Natural killer cell treated with Interleukin-12 subunit alpha and Interleukin-12 subunit beta and Interleukin-15 and Interleukin-18, amount 100 ng/mL, for 72 hours (primary cell): ENCODE data around the gene TRAPPC12. TPM values are rescaled to one million over a fixed set of nuclear protein-coding genes. Genes with fewer than 3 reads are reported as not detected.

Source experiments
- total RNA-seq, 2 donors: library from RNA; stranded (reverse); gene quantifications; one replicate each; pipeline ENCODE4 v1.2.3, GENCODE V29; 2022

TRAPPC12 gene
- total RNA-seq, 2 donors from 2014 or later: 93.2 to 155 TPM

Other genes with a start within 250 kb of the TRAPPC12 start
- gene EIPR1, start 1.9 kb upstream of the TRAPPC12 start, total RNA-seq: 10 to 100 TPM; 46.9 to 61.8 TPM
- 10 to 100 TPM; 23.6 to 24.7 TPM for gene ADI1, start 139.8 kb downstream of the TRAPPC12 start, total RNA-seq
- 10 to 100 TPM; 24.7 to 47.2 TPM for gene RNASEH1, start 178.6 kb downstream of the TRAPPC12 start, total RNA-seq
- gene RPS7, start 195.6 kb downstream of the TRAPPC12 start, total RNA-seq: 1,000 to 10,000 TPM in 1 of 2 donors, 100 to 1,000 TPM in 1; 834 to 1,122 TPM
- gene COLEC11, start 215.4 kb downstream of the TRAPPC12 start, total RNA-seq: under 1 TPM in 1 of 2 donors, not detected in 1; 0.48 TPM